Right lung (tissue), 5 donors: ENCODE data around the gene TLNRD1. TPM values are rescaled to one million over a fixed set of nuclear protein-coding genes. Genes with fewer than 3 reads are reported as not detected.

Source experiments
- DNase-seq, 2 donors: peaks; one replicate each; pipeline ENCODE4 v3.0.0-alpha.2; 2013
- polyA plus RNA-seq, 5 donors: library from polyadenylated mRNA; unstranded; fragments of 120-200 nt; gene quantifications; one replicate each; pipeline versions ENCODE4 v1.2.1 to v1.2.3, GENCODE V29; 2013; ENCODE audit warnings: inconsistent platforms in 1 of 5, low replicate concordance in 1 of 5; ENCODE audit not compliant: insufficient read length in 5 of 5, insufficient read depth in 1 of 5

The TLNRD1 gene
- polyA plus RNA-seq, 5 donors = 10.8 to 20.7 (median 14.3) TPM

DNA sequence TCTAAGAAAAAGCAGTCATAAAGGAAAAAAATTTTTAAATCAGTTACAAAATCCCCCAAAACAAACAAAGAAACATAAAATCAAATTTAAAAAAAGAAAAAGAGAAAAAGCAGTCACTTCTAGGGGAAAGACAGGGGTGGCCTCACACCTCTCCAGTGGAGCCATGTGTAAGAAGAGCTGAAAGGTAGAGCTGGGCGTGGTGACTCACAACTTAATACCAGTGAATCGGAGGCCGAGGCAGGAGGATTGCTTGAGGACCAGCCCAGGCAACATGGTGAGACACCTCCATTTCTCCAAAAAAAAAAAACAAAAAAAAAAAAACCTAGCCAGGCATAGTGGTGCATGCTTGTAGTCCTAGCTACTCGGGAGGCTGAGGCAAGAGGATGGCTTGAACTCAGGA lies 25.8 kb upstream of the TLNRD1 start:
- no peak for DNase-seq

DNA sequence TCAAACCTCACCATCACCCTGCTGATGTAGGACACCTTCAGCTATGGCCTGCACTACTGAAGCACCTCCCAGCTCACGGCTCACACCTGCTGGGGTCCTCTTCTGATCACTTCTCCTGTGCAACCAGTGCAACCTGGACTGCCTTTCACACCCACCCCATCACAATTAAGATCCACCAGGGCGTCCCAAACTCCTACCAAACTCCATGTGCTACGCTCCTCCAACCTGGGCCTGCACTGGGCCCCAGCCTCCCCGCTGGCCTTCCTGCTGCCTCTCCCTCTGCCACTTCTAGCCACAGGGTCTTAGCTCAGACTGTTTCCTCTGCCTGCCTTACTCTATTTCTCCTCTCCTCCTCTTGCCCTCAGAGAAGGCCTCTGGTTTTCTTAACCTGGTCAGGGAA lies 23.9 kb upstream of the TLNRD1 start:
- DNase-seq = no peak

DNA sequence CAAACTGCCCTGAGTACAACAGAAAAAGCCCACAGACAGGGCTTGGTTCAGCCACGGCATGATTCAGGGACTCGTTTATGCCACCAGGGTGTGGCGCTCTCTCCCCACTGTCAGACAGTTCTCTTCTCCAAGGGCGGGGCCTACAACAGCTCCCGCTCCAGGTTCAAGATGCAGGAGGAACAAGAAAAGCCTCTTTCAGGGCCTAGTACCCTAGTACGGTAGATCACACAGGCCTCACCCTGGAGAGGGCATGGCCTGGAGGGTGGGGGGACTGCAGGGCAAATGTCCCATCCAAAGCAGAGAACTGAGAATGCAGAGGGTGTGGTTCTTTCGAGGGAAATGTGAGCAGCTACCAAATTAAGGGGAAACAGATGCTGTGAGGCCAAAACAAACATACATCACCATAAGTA lies 23.1 kb upstream of the TLNRD1 start:
- no peak for DNase-seq

DNA sequence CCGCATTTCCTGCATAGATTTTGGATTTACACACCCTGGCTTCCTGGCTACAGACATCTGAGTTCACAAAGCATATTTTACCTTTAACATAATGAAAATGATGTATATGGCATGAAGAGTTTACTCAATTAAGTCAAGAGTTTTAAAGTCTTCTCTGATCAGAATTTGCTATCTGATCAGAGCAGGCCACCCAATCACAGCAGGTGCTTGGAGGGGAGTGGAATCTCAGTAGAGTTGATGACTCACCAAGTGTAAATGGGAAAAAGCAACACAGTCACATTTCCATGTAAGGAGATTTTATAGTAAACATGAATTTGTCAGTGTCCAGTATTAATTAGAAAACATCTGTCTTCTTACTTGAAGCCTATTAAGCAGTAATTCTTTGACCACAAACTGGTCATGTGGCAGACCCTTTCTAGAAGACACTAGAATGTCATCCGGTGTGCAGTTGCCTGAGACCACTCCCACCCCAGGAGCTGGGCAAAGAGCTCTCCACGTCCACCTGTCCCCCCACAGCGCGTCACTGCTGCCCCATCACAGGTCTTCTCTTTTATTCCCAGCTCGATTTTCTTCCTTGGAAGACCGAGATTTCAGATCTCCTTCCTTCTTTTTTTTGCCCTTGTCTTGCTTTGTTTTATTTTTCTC lies 21.9 kb upstream of the TLNRD1 start:
- DNase-seq = no peak

DNA sequence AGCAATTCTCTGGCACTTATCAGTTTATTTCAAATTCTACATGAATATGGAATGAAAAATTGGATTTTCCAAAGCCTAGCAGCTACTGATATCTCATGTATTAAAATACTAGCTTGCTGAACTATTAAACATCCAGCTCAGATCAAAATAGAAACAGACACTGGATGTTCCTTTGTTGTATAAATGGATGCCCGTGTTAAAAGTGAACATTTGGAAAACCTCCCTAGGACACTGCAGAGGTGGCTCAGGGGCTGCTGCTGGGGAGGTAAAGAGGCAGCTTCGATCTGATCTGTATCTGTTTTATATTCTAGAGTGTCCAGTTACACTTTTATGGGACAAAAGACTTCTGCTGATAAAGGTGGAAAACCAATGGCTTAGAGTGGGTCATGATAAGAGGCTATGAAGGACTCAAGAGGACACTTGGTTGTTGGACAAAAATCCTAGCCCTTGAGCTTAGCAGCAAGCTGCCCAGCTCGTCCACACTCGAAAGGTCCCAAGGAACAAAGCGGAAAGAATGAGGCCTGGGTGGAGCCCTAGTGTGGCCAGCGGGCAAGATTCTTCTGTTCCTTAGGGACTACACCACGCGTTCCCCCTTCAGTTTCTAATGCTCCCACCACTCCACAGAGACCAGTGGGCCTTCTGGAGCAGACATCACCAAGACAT lies 21.1 kb upstream of the TLNRD1 start:
- DNase-seq = no peak

DNA sequence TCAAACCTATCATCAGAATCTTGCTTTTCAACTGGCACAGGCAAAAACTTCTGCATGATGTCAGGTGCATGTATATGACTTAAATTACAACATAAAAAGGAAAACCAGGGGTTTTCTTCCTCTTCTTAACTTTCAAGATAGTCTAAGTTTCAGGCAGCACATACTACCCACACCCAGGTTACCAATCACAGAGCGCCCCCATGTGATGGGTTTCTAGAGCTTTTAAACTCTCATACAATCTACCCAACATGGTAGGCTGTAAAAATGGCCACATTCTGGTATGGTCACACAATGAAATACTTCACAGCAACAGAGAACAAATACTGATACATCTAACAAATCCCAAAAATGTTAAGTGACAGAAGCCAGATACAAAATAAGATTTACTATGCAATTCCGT lies 18.5 kb upstream of the TLNRD1 start:
- no peak for DNase-seq

DNA sequence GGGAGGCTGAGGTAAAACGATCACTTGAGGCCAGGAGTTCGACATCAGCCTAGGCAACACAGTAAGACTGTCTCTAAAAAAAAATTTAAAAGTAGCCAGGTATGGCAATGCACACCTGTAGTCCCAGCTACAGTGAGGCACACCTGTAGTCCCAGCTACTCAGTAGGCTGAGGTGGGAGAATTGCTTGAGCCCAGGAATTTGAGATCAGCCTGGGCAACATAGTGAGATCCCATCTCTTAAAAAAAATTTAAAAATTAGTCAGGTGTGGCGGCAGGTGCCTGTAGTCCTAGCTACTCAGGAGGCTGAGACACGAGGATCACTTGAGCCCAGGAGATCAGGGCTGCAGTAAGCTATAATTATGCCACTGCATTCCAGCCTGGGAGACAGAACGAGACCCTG lies 17.9 kb upstream of the TLNRD1 start:
- DNase-seq = no peak

DNA sequence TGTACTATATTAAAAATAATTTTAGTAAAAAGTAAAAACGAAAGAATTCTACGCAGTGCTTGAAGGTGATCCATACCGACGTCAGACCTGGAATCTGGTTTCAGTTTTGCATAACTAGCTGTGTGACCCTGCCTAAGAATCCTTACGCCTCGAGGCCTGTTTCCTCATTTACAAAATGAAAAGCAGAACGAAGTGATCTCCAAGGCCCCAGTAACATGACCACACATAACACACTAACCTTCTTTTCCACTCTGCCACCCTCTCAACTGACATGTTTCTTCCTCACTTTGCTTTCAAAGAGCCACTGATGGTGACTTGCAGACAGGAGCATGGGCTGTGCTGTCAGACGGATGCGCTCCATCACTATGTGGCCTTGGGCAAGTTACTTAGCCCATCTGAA lies 15.9 kb upstream of the TLNRD1 start:
- no peak for DNase-seq

DNA sequence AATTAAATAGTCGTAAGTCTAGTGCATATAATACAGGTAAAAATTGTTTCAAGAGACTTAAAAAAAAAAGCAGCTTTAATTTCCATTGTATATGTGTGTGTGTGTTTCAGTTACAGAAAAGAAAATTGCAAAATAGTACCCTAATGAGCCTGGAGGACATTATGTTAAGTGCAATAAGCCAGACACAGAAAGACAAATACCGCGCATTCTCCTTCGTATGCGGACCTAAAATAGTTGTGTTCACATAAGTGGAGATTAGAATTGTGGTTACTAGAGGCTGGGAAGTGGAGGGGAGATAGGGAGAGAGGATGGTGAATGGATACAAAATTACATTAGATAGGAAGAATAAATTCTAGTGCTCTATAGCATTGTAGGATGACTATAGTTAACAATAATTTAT lies 14.7 kb upstream of the TLNRD1 start:
- no peak for DNase-seq

DNA sequence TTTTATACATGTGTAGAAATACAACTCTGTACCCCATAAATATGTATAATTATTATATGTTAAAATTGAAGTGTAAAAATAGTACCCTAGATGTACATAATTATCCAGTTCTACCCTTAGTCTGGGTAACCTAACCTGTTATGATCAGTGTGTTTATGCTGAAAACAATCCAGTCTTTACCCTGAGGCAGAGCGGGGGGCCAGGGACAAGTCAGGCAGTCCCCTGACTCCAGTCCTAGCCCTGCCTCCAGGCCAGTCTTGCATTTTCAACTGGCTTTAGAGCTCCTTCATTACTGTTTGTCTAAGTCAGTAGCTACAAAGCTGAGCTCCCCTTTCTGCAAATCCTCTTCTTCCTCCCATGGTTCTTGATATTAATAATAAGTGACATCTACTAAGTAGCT lies 14.2 kb upstream of the TLNRD1 start:
- no peak for DNase-seq

DNA sequence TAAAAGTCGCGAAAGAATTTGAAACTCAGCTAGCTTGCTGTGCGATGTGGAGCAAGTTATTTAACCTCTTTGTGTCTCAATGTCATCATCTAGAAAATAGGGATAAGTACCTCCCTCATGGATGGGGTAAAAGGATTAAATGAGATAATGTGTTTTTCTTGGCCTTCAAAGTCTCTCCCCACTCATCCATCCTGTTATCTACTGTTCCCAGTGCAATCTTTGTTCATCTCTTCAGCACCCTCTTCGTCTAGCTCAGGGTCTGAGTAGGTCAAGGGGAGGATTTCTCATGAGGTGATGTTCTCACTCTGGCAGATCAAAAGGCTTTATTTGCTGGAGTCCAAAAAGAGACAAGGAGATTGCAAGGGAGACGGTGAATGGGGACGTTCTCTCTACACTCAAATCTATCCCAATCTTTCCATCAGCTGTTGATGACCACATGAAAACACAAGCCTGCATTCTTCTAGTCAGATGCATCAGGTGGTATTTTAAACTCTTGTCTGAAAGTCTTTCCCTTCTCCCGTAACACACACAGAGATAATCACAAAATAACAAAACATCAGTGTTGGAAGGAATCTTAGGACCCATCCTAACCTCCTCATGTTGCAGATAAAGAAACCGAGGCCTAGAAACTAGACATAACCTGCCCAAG lies 12.5 kb upstream of the TLNRD1 start:
- DNase-seq = no peak

DNA sequence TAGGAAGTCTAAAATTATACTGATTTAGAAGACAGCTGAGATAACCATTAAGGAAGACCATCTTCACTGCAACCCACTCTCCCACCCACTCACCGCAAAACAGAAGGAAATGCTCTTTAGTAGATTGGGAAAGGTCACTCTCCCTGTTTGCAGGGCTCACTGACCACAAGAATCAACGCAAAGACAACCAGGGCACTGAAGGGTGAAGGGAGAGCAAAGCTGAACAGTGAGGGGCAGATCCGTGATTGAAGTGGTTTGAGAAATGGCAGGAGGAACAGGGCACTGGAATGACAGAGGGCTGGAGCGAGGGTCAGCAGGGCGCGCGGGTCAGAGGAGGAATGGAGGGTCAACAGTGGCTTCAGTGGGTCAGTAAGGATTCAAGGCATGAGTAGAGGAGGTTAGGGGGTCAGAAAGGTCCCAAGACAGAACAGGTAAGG lies 11.6 kb upstream of the TLNRD1 start:
- DNase-seq = no peak

DNA sequence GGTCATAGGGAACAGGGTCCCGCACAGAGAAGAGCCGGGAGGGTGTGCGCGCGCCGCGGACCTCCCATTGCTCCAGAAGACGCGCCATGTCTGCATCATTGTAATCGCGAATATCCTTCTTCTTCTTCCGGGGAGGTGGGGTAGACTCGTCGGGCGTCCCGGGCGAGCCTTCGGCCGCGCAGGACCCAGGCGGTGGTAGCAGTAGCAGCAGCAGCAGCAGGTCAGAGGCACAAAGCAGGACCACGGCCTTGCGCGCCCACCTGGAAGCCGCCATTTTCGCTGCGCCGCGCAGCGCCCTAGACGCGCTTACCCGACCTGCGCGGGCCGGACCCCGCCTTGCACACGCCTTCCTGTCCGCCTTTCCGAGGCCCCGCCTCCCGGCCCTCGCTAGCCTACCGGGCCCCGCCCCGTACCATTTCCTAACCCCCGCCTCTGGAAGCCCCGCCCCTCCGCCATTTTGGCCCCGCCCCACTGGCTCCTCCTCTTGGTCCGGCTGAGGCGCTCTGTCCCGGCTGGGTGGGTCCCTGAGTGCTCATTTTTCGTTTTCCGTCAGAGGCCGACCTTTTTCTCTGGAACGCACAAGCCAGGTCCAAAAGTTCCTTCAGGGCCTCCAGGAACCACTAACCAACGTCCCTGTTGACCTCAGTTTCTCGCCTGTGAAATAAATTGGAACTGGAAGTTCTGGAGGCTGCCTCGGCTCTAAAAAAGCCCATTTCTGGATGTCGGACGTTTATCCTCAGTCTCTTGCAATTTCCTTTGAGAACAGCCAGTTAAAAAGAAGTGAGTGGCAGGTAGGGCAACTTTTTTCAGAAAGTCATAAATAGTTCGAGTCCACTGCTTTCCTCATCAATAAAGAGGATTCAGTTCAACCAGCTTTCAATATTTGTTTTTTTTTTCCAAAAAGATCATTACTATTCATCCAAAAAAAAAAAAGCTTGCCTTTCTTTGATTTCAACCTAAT lies 10.9 kb upstream of the TLNRD1 start, which contains the start of gene MESD:
MESD (minus strand) TSS at position 302 of the 961 bp plus-strand sequence; CDS start at position 274, 28 bp downstream.
- DNase-seq = peak; percentile 96

DNA sequence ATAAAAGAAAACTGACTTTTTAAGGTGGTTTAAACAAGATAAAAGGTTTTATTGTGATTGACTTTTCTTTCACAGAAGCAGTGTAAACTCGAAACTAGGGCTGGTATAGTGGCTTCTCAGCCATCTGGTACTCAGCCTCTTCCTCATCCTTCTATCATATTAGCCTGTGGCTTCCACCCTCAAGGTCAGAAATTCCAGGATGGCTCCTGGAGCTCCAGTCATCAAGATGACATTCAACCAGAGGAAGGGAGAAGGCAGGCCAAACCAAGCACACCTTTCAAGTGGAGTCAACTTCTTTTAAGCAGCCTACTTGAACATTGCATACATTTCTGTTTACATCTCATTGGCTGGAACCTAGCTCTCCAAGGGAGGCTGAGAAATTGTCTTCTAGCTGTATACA lies 9.8 kb upstream of the TLNRD1 start:
- no peak for DNase-seq

DNA sequence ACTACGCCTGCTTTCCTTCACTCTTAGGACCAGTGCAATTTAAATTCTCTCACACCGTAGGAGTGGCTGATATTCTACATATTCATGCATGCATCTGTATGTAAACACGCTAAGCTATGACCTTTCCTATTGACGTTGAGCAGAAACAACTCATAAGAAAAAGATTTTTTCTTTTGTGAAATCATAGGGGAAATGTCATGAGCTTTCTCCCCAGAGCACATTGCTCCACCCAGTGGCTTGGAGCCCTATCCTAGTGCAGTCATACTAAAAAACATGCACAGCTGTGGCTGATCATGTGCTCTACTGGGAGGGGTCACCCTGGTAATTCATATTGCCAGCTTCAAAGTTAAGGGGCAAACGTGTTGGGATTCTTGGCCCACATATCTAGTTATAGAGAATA lies 9.3 kb upstream of the TLNRD1 start:
- no peak for DNase-seq

DNA sequence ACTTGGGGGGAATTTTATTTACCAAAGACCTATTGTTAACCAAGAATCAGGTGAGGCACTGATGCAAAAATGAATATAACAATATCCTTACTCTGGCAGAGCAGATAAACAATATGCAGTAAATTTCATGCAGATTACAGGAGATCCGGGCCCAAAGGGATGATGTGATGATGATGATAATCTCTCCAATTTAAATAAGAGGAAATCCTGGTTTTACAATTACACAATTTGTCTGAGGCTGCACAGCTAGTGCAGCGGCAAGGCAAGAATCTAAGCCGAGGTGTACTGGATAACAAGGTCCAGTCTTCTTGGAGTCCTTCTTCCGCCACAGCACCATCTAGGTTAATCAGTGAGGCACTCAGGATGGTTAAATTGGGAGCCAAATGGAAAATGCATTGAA lies 8.7 kb upstream of the TLNRD1 start:
- DNase-seq = no peak

DNA sequence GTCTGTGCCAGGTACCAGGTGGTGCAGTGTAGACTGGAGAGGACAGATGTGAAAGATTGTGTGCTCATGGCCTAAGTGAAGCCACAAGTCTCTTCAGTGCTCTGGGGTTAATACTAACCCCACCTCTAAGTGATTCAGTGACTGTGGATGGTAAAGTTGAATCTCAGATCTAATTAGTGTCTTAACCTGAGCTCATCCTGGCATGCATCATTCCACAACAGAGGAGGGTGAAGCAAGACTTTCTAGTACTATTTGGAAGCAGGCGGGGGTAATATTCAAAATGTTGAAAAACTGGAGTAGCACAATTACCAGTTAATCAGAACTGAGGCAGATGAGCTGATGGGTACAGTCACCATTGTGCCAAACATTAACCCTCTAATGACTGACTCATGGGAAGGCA lies 8.3 kb upstream of the TLNRD1 start:
- no peak for DNase-seq

DNA sequence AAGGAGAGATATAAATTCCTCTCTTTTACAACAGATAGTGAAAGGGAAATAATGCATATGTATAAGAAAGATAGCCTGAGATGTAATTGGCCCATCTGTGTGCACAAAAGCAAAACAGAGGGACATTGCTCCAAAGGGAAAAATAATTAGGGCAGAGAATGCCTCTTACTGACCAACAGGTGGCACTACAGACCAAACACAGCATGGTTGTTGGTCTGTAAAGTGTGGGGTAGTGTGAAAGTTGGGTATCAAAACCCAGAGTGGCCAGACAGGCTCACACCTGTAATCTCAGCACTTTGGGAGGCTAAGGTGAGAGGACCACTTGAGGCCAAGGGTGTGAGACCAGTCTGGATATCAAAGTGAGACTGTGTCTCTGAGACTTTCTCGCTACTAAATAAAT lies 4.5 kb upstream of the TLNRD1 start:
- DNase-seq = no peak

DNA sequence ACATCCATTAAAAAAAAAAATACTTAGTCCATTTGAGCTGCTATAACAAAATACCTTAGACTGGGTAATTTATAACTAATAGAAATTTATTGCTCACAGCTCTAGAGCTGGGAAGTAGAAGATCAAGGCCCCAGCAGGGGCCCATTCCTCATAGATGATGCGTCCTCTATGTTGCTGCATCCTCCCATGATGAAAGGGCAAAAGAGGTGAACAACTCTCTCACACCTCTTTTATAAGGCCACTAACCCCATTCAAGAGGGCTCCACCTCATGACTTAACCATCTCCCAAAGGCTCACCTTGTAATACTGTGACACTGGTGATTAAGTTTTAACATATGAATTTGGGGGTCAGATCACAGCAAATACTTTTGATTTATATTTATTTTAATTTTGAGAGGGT lies 3.0 kb upstream of the TLNRD1 start:
- no peak for DNase-seq

DNA sequence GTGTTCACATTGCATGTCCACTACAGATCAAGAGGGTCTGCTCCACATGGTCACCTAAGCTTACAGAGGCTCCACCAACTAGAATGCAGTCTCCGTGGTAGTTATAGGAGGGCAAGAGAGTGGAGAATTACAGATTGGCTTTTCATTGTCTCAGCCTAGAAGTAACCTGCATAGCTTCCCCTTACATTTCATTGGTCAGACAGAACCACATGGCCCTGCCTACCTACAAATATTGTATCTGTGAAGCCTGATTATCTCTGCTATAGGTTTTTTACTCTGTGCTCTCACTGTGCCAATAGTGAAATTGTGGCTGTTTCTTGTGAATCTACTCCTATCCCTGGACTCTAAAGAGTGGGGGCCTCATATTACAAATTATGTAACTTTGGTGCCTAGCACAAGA lies 2.5 kb upstream of the TLNRD1 start:
- no peak for DNase-seq

DNA sequence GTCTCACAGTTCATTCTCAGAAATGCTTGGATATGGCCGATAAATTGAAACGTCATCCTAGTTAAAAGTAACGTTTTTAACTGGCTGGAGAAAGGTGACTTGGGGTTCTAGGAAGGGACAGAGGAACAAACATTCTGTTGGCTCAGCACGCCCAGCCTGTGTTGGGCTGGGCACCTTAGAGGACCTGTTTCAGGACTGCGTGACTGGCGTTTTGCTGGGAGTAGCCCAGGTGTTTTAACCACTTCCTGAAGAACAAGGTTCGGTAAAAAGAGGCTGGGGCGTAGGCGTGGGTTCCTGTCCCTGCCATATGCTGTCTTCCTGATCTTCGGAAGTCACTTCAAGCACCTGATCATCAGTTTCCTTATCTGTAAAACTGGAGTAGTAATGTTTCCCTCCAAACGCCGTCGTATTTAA lies 1.1 kb upstream of the TLNRD1 start:
- DNase-seq = no peak

DNA sequence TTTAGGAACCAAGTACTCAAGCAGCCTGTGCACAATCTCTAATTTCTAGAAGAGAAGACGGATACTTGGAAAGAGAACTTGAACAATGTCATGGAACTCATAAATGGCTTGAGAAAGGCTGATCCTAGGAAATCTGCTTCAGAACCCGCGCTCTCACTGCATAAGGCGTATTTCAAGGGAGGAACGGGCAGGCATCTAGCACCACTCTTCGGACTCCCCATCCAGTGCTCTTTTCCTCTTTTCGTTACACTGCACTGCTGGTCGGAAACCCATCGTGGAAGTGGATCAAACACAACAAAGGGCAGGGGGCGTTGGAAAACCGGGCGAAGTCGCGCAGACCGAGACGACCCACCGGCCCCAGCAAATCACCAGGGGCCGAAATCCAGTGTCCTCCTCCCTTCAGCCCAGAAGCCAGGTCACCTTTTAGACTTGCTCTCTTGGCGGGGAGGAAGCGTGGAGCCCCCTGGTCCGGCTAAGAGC lies 539 bp upstream of the TLNRD1 start:
- no peak for DNase-seq
